Panc1 (cell line): ENCODE data around the gene TRIM33. TPM values are rescaled to one million over a fixed set of nuclear protein-coding genes. Genes with fewer than 3 reads are reported as not detected.

Experiments used
- ATAC-seq: fragments of 200-7000 bp; cut with Tn5 transposase; 2 replicates; pipeline ENCODE4 v1.9.1; 2020; ENCODE audit warnings: mild to moderate bottlenecking, moderate library complexity
- BruUV-seq: library from RNA; stranded (reverse); fragments of 400-500 nt; replicated peaks from 2 replicates; lab custom pipeline; 2021; lab: Mats Ljungman, UMichigan
- CTCF ChIA-PET: fragments of 300-600 bp; sonication (Branson Sonifier 250); formaldehyde crosslinking; loops from one replicate; lab custom pipeline; 2022; ENCODE audit warnings: antibody characterized with exemption; lab: Charles Lee
- POLR2A ChIA-PET: fragments of 300-600 bp; sonication (Branson Sonifier 250); formaldehyde crosslinking; loops from one replicate; lab custom pipeline; 2022; ENCODE audit warnings: antibody characterized with exemption; lab: Charles Lee
- DNase-seq: peaks from one replicate; pipeline ENCODE4 v3.0.0-alpha.2; 2010; ENCODE audit warnings: low read depth, low spot score
- H3K27ac ChIP-seq: 2 replicates; pipeline ENCODE4 v1.5.1; 2011; ENCODE audit warnings: mild to moderate bottlenecking, low read length, inconsistent platforms
- H3K27me3 ChIP-seq: fragments of 200-500 bp; sonication (Bioruptor generic); 2 replicates; pipeline ENCODE4 v1.6.0; 2014; ENCODE audit warnings: low read length, inconsistent platforms; ENCODE audit not compliant: control insufficient read depth, insufficient read depth
- H3K36me3 ChIP-seq: fragments of 200-500 bp; sonication (Bioruptor generic); 2 replicates; pipeline ENCODE4 v1.5.1; 2014; ENCODE audit warnings: inconsistent platforms, mild to moderate bottlenecking, low read length, moderate library complexity; ENCODE audit not compliant: control insufficient read depth, insufficient read depth
- H3K4me1 ChIP-seq: 2 replicates; pipeline ENCODE4 v1.5.1; 2011; ENCODE audit warnings: inconsistent platforms, mild to moderate bottlenecking, low read length, moderate library complexity; ENCODE audit not compliant: control insufficient read depth, insufficient read depth
- H3K4me3 ChIP-seq, 2 experiments: 2 replicates each; pipeline ENCODE4 v1.5.1; 2011 to 2012; ENCODE audit warnings: low read depth in 2 of 2, low read length in 2 of 2, mild to moderate bottlenecking in 2 of 2, inconsistent platforms in 1 of 2, moderate library complexity in 1 of 2
- H3K9me3 ChIP-seq: fragments of 200-500 bp; sonication (Bioruptor generic); 2 replicates; pipeline ENCODE4 v1.5.1; 2014; ENCODE audit warnings: low read depth, mild to moderate bottlenecking, inconsistent platforms, low read length, moderate library complexity; ENCODE audit not compliant: control insufficient read depth, insufficient read depth
- POLR2AphosphoS5 ChIP-seq: IDR thresholded peaks from 2 replicates; pipeline ENCODE4 v1.6.1; 2012; ENCODE audit warnings: mild to moderate bottlenecking, low read depth, low read length, moderate library complexity
- SIN3A ChIP-seq: IDR thresholded peaks from 2 replicates; pipeline ENCODE4 v1.6.1; 2012; ENCODE audit warnings: low read depth, mild to moderate bottlenecking, low read length, moderate library complexity, borderline replicate concordance; ENCODE audit not compliant: insufficient read depth
- TCF7L2 ChIP-seq: IDR thresholded peaks from 2 replicates; pipeline ENCODE4 v1.6.1; 2011; ENCODE audit warnings: mild to moderate bottlenecking, low read depth, low read length, inconsistent platforms
- in situ Hi-C: cut with HindIII; loops from 2 replicates; pipeline ENCODE4 v1.10.0; 2016; ENCODE audit warnings: low sequenced_read_pairs, low pct_unique_long_range_greater_than_20kb
- intact Hi-C: fragments of 100-400 bp; cut with micrococcal nuclease; formaldehyde crosslinking; loops from one replicate; pipeline ENCODE4 v1.10.0; 2022; ENCODE audit not compliant: unreplicated experiment
- total RNA-seq: library from RNA; stranded (reverse); gene quantifications from one replicate; pipeline ENCODE4 v1.2.1, GENCODE V29; 2021; ENCODE audit not compliant: unreplicated experiment
- TF ChIP-seq, protein P1 (sequence below): fragments of 450-650 bp; IDR thresholded peaks from 2 replicates; pipeline ENCODE4 v1.5.1; 2017; ENCODE audit warnings: mild to moderate bottlenecking
- TF ChIP-seq, protein P2 (sequence below), 2 experiments: IDR thresholded peaks; 2 replicates each; pipeline ENCODE4 v1.6.1; 2011 to 2012; ENCODE audit warnings: low read depth in 2 of 2, control low read depth in 1 of 2, low read length in 1 of 2, mild to moderate bottlenecking in 1 of 2, moderate library complexity in 1 of 2; ENCODE audit not compliant: insufficient read depth in 1 of 2

Gene TRIM33
- total RNA-seq, 1 experiment from 2014 or later = 22.2 TPM

DNA sequence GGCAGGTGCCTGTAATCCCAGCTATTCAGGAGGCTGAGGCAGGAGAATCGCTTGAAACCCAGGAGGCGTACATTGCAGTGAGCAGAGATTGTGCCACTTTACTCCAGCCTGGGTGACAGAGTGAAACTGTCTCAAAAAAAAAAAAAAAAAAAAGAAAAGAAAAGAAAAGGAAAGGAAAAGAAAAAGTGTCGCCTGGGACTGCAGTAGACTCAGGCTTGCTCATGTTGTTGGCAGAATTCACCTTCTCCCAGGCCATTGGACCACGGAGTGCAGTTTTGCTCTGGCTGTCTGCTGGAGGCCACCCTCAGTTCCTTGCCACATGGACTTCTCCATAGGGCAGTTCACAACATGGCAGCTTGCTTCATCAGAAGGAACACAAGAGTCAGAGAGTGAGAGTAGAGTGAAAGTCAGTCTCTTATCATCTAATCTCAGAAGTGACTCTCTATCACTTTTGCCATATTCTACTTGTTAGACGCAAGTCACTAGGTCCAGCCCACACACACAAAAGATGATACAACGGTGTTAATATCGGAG is 41.2 kb upstream of the TRIM33 start:
- intact Hi-C loops = no loop called here
- Histone ChIP-seq H3K4me3 (no peak overlapping the region), H3K4me1 (no peaks in the 10 kb centered on the region), H3K27ac (no peak overlapping the region), H3K36me3 (no peaks in the 10 kb centered on the region), H3K27me3 (no peaks in the 10 kb centered on the region), H3K9me3 (no peaks in the 10 kb centered on the region)
- TF ChIP-seq TCF7L2 = no peak
- TF ChIP-seq, protein P1, sequence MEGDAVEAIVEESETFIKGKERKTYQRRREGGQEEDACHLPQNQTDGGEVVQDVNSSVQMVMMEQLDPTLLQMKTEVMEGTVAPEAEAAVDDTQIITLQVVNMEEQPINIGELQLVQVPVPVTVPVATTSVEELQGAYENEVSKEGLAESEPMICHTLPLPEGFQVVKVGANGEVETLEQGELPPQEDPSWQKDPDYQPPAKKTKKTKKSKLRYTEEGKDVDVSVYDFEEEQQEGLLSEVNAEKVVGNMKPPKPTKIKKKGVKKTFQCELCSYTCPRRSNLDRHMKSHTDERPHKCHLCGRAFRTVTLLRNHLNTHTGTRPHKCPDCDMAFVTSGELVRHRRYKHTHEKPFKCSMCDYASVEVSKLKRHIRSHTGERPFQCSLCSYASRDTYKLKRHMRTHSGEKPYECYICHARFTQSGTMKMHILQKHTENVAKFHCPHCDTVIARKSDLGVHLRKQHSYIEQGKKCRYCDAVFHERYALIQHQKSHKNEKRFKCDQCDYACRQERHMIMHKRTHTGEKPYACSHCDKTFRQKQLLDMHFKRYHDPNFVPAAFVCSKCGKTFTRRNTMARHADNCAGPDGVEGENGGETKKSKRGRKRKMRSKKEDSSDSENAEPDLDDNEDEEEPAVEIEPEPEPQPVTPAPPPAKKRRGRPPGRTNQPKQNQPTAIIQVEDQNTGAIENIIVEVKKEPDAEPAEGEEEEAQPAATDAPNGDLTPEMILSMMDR = no peak
- no peak for TF ChIP-seq POLR2AphosphoS5
- TF ChIP-seq SIN3A = no peak
- TF ChIP-seq, protein P2, sequence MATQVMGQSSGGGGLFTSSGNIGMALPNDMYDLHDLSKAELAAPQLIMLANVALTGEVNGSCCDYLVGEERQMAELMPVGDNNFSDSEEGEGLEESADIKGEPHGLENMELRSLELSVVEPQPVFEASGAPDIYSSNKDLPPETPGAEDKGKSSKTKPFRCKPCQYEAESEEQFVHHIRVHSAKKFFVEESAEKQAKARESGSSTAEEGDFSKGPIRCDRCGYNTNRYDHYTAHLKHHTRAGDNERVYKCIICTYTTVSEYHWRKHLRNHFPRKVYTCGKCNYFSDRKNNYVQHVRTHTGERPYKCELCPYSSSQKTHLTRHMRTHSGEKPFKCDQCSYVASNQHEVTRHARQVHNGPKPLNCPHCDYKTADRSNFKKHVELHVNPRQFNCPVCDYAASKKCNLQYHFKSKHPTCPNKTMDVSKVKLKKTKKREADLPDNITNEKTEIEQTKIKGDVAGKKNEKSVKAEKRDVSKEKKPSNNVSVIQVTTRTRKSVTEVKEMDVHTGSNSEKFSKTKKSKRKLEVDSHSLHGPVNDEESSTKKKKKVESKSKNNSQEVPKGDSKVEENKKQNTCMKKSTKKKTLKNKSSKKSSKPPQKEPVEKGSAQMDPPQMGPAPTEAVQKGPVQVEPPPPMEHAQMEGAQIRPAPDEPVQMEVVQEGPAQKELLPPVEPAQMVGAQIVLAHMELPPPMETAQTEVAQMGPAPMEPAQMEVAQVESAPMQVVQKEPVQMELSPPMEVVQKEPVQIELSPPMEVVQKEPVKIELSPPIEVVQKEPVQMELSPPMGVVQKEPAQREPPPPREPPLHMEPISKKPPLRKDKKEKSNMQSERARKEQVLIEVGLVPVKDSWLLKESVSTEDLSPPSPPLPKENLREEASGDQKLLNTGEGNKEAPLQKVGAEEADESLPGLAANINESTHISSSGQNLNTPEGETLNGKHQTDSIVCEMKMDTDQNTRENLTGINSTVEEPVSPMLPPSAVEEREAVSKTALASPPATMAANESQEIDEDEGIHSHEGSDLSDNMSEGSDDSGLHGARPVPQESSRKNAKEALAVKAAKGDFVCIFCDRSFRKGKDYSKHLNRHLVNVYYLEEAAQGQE (IDR thresholded peaks at IDR 0.05; ENCODE audit: insufficient read depth in 1 of 2, low read depth in 2 of 2, low read length in 1 of 2) = no peak
- in situ Hi-C loops = no loop called here
- BruUV-seq = no TSS peak
- DNase-seq = no peak
- ChIA-PET CTCF (no interaction called here), POLR2A (no interaction called here)
- ATAC-seq = no peak

DNA sequence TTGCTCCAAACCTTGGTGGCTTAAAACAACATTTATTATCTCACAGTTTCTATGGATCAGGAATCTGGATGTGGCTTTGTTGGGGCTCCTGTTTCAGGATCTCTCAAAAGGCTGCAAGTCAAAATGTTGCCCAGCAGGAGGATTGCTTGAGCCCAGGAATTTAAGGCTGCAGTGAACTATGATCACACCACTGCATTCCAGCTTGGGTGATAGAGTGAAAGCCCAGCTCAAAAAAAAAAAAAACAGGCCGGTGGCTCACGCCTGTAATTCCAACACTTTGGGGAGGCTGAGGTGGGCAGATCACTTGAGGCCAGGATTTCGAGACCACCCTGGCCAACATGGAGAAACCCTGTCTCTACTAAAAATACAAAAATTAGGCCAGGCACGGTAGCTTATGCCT is 40.4 kb upstream of the TRIM33 start:
- Histone ChIP-seq H3K9me3 (no peaks in the 10 kb centered on the region), H3K4me3 (no peak overlapping the region), H3K27me3 (no peaks in the 10 kb centered on the region), H3K27ac (no peak overlapping the region), H3K36me3 (no peaks in the 10 kb centered on the region), H3K4me1 (no peaks in the 10 kb centered on the region)
- ATAC-seq = no peak
- no peak for DNase-seq
- in situ Hi-C loops (no loop called here), intact Hi-C loops (no loop called here)
- TF ChIP-seq TCF7L2 = no peak
- no peak for TF ChIP-seq POLR2AphosphoS5
- TF ChIP-seq, protein P1 = no peak
- TF ChIP-seq SIN3A = no peak
- TF ChIP-seq, protein P2 (IDR thresholded peaks at IDR 0.05; ENCODE audit: insufficient read depth in 1 of 2, low read depth in 2 of 2, low read length in 1 of 2) = no peak
- no TSS peak for BruUV-seq
- CTCF ChIA-PET = no interaction called here
- POLR2A ChIA-PET = no interaction called here
